OCI-LY3 (cell line): Measurements from ENCODE around the gene NXN.

Experiments
- H2AFZ ChIP-seq: fragments of 200-600, 300-600 bp; shearing (Covaris generic); 2 replicates; pipeline ENCODE4 v1.6.0; 2014; ENCODE audit warnings: antibody characterized with exemption, low read depth, low read length
- H3K27ac ChIP-seq: fragments of 200-600, 300-600 bp; sonication (generic); 2 replicates; pipeline ENCODE4 v1.5.1; 2014; ENCODE audit warnings: mild to moderate bottlenecking, low read length, moderate library complexity, mixed read lengths
- H3K27me3 ChIP-seq: fragments of 200-600, 300-600 bp; sonication (generic); 2 replicates; pipeline ENCODE4 v1.6.1; 2014; ENCODE audit warnings: low read depth, low read length, mixed read lengths
- H3K36me3 ChIP-seq: fragments of 200-600, 300-600 bp; sonication (generic); replicated peaks from 2 replicates; pipeline ENCODE3; 2014; ENCODE audit warnings: low read depth, low read length, mixed read lengths
- H3K4me1 ChIP-seq: fragments of 300-600, 200-600 bp; sonication (generic); 2 replicates; pipeline ENCODE4 v1.6.1; 2014; ENCODE audit warnings: low read length, mixed read lengths
- H3K4me2 ChIP-seq: fragments of 200-600, 300-600 bp; sonication (generic); 2 replicates; pipeline ENCODE4 v1.6.1; 2014; ENCODE audit warnings: low read length, mixed read lengths
- H3K4me3 ChIP-seq: fragments of 300-600, 200-600 bp; sonication (generic); 2 replicates; pipeline ENCODE4 v1.5.1; 2014; ENCODE audit warnings: antibody characterized with exemption, mild to moderate bottlenecking, low read length, moderate library complexity
- H3K79me2 ChIP-seq: fragments of 300-600, 200-600 bp; shearing (Covaris generic); 2 replicates; pipeline ENCODE4 v1.6.1; 2014; ENCODE audit warnings: mild to moderate bottlenecking, low read length, mixed read lengths
- H3K9ac ChIP-seq: fragments of 300-600, 200-600 bp; shearing (Covaris generic); 2 replicates; pipeline ENCODE4 v1.6.0; 2014; ENCODE audit warnings: mild to moderate bottlenecking, low read length, moderate library complexity
- H3K9me3 ChIP-seq: fragments of 200-600, 300-600 bp; shearing (Covaris generic); 2 replicates; pipeline ENCODE4 v1.6.1; 2014; ENCODE audit warnings: low read length, mixed read lengths; ENCODE audit not compliant: insufficient read depth
- H4K20me1 ChIP-seq: fragments of 200-600, 300-600 bp; sonication (generic); 2 replicates; pipeline ENCODE4 v1.6.1; 2016; ENCODE audit warnings: low read length, mixed read lengths; ENCODE audit not compliant: insufficient read depth
- CTCF ChIP-seq: fragments of 200-600, 300-600 bp; sonication (generic); IDR thresholded peaks from 2 replicates; pipeline ENCODE4 v1.5.1; 2014; ENCODE audit warnings: antibody characterized with exemption, low read length, low read depth
- EZH2phosphoT487 ChIP-seq: fragments of 200-600 bp; shearing (Covaris generic); IDR thresholded peaks from 2 replicates; pipeline ENCODE4 v1.6.1; 2018; ENCODE audit warnings: antibody characterized with exemption, mixed run types, low read depth

NXN gene

DNA sequence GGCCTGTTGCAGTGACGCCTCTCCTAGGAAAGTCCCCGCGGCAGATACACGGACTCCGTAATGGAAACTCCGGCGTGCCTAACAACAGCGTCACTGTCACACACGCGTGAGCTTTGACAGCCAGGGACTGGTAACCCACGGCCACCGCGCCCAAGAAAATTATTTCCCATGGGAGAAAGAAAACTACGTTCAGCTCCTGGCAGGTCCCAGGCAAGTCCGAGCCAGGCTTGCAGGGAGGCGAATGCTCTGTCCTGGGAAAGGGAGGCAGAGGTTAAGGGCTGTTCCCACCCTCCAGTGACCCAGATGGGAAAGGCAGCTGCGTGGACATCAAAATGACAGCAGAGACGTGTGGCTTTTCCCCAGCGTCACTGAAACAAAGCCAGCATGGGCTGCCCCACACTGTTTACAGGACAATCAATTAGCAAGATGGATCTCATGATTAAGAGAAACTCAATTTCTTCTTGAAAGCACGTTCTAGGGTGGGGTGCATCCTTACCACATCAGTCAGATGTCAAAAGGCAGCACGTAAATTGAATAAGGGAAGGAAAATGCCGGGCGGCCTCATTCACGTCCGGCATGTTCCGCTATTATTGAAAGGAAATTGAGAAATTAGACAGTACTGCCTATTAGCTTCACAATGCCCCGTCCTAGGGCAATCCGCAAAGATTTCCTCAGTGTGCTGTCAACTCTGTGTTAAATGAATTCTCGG, 82.5 kb downstream of the NXN start:
- H2AFZ ChIP-seq = no peak overlapping the region
- no peak overlapping the region for H3K4me3 ChIP-seq
- H3K9me3 ChIP-seq = no peaks in the 10 kb centered on the region
- TF ChIP-seq CTCF (no peak), EZH2phosphoT487 (no peak)
- H3K4me1 ChIP-seq = no peaks in the 10 kb centered on the region
- H3K4me2 ChIP-seq = no peak overlapping the region
- no peaks in the 10 kb centered on the region for H4K20me1 ChIP-seq
- H3K79me2 ChIP-seq = no peaks in the 10 kb centered on the region
- H3K27me3 ChIP-seq = no peaks in the 10 kb centered on the region
- H3K36me3 ChIP-seq = no peaks in the 10 kb centered on the region
- H3K9ac ChIP-seq = no peak overlapping the region
- H3K27ac ChIP-seq = no peak overlapping the region

GRCh38 chr17:896454-896853, 83.1 kb downstream of the NXN start:
- no peaks in the 10 kb centered on the region for H3K36me3 ChIP-seq
- H4K20me1 ChIP-seq = no peaks in the 10 kb centered on the region
- no peak overlapping the region for H2AFZ ChIP-seq
- H3K9me3 ChIP-seq = no peaks in the 10 kb centered on the region
- H3K27ac ChIP-seq = no peak overlapping the region
- TF ChIP-seq CTCF (no peak), EZH2phosphoT487 (no peak)
- H3K4me2 ChIP-seq = no peak overlapping the region
- H3K27me3 ChIP-seq = no peaks in the 10 kb centered on the region
- no peaks in the 10 kb centered on the region for H3K4me1 ChIP-seq
- H3K79me2 ChIP-seq = no peaks in the 10 kb centered on the region
- H3K9ac ChIP-seq = no peak overlapping the region
- H3K4me3 ChIP-seq = no peak overlapping the region

DNA sequence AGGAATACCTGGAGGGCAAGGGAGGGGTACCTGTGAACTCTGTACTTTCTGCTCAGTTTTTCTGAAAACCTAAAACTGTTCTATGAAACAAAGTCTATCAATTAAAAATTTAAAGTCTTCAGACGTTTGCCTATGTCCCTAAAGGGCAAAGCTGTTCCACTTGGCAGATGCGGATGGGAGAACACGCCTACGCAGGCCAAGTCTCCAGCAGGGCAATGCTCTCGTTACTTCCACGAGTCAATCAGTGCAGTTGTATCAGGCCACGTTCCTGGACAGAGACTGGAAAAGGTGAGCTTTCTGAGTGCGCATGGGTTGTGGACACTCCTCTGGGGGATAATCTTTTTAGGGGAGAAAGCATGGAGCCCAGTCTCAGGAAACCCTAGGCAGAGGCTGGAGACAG, 86.6 kb downstream of the NXN start:
- H3K27ac ChIP-seq = no peak overlapping the region
- no peaks in the 10 kb centered on the region for H3K36me3 ChIP-seq
- H3K27me3 ChIP-seq = 0 out of 2 replicates have a peak, but pooled peaks cover 4% of the 10 kb centered on the region
- H3K4me1 ChIP-seq = no peaks in the 10 kb centered on the region
- no peak overlapping the region for H3K4me2 ChIP-seq
- no peak overlapping the region for H2AFZ ChIP-seq
- H4K20me1 ChIP-seq = no peaks in the 10 kb centered on the region
- no peak overlapping the region for H3K9ac ChIP-seq
- no peaks in the 10 kb centered on the region for H3K9me3 ChIP-seq
- H3K4me3 ChIP-seq = no peak overlapping the region
- no peaks in the 10 kb centered on the region for H3K79me2 ChIP-seq
- TF ChIP-seq CTCF = no peak
- TF ChIP-seq EZH2phosphoT487 = no peak

DNA sequence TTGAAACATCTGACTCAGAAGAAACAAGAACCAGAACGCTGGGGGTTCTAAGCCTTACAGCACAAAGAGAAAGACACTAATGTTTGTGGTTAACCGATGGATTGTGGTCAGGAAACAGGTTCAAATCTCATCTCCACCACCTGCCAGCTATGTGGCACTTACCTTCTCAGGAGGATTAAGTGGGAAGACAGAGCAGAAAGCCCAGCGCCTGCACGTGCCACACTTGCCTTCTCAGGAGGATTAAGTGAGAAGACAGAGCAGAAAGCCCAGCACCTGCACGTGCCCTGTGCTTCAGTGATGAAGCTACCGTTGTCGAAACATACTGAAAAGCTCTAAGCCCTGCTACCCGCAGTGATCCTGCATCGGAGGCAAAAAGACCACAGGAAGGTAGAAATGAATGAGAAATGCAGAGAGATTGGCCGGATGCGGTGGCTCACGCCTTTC, 90.6 kb downstream of the NXN start:
- no peaks in the 10 kb centered on the region for H3K36me3 ChIP-seq
- H3K9me3 ChIP-seq = no peaks in the 10 kb centered on the region
- H3K4me3 ChIP-seq = no peak overlapping the region
- H3K79me2 ChIP-seq = no peaks in the 10 kb centered on the region
- no peak overlapping the region for H3K9ac ChIP-seq
- H4K20me1 ChIP-seq = no peaks in the 10 kb centered on the region
- H3K4me1 ChIP-seq = no peaks in the 10 kb centered on the region
- 0 out of 2 replicates have a peak, but pooled peaks cover 4% of the 10 kb centered on the region for H3K27me3 ChIP-seq
- no peak overlapping the region for H2AFZ ChIP-seq
- H3K27ac ChIP-seq = no peak overlapping the region
- TF ChIP-seq CTCF (no peak), EZH2phosphoT487 (no peak)
- H3K4me2 ChIP-seq = no peak overlapping the region; the same call in 1 of the 2 replicates
